Neural progenitor cell (in vitro differentiated cells): Measurements from ENCODE around the gene NLK. TPM values are rescaled to one million over a fixed set of nuclear protein-coding genes. Genes with fewer than 3 reads are reported as not detected.

Experiments used
- DNase-seq: peaks from one replicate; pipeline ENCODE4 v3.0.0-alpha.2; 2016; ENCODE audit warnings: low spot score
- H2AFZ ChIP-seq: fragments of 200-600 bp; sonication (generic); replicated peaks from 2 replicates; pipeline ENCODE4 v1.6.1; 2016; ENCODE audit warnings: antibody characterized with exemption
- H3F3A ChIP-seq: fragments of 200-600 bp; sonication (generic); 2 replicates; pipeline ENCODE4 v1.6.1; 2016; ENCODE audit warnings: antibody characterized with exemption, low read depth
- H3K27ac ChIP-seq: fragments of 200-600 bp; sonication (generic); 2 replicates; pipeline ENCODE4 v1.5.1; 2016; ENCODE audit warnings: mild to moderate bottlenecking
- H3K27me3 ChIP-seq: fragments of 200-600 bp; sonication (generic); 2 replicates; pipeline ENCODE4 v1.6.1; 2016; ENCODE audit warnings: mild to moderate bottlenecking, moderate library complexity
- H3K36me3 ChIP-seq: fragments of 200-600 bp; sonication (generic); 2 replicates; pipeline ENCODE4 v1.5.1; 2016
- H3K4me1 ChIP-seq: fragments of 200-600 bp; sonication (generic); 2 replicates; pipeline ENCODE4 v1.6.1; 2016; ENCODE audit warnings: mixed run types
- H3K4me2 ChIP-seq: fragments of 200-600 bp; sonication (generic); 2 replicates; pipeline ENCODE4 v1.6.1; 2016
- H3K4me3 ChIP-seq: fragments of 200-600 bp; sonication (generic); 2 replicates; pipeline ENCODE4 v1.5.1; 2016
- H3K79me2 ChIP-seq: fragments of 200-600 bp; sonication (generic); 2 replicates; pipeline ENCODE4 v1.6.1; 2016; ENCODE audit warnings: low read depth
- H3K9ac ChIP-seq: fragments of 200-600 bp; sonication (generic); 2 replicates; pipeline ENCODE4 v1.6.1; 2016
- H3K9me3 ChIP-seq: fragments of 200-600 bp; sonication (generic); 2 replicates; pipeline ENCODE4 v1.5.1; 2016; ENCODE audit warnings: low read depth
- H4K20me1 ChIP-seq: fragments of 200-600 bp; sonication (generic); 2 replicates; pipeline ENCODE4 v1.6.1; 2016; ENCODE audit warnings: low read depth
- H3K27ac Mint-ChIP-seq: 3 replicates; pipeline ENCODE4 v1.8.0; 2021; ENCODE audit warnings: mixed read lengths
- H3K27me3 Mint-ChIP-seq: 2 replicates; pipeline ENCODE4 v1.8.0; 2022; ENCODE audit warnings: low read depth, mild to moderate bottlenecking, inconsistent platforms, moderate library complexity, mixed read lengths; ENCODE audit not compliant: insufficient read depth
- H3K36me3 Mint-ChIP-seq: 3 replicates; pipeline ENCODE4 v1.8.0; 2021; ENCODE audit warnings: mixed read lengths
- H3K4me1 Mint-ChIP-seq: 3 replicates; pipeline ENCODE4 v1.8.0; 2021; ENCODE audit warnings: mixed read lengths
- H3K4me3 Mint-ChIP-seq: 3 replicates; pipeline ENCODE4 v1.8.0; 2021; ENCODE audit warnings: mild to moderate bottlenecking, moderate library complexity, mixed read lengths
- H3K9me3 Mint-ChIP-seq: 3 replicates; pipeline ENCODE4 v1.8.0; 2020; ENCODE audit warnings: mixed read lengths
- CTCF ChIP-seq: fragments of 200-600 bp; sonication (generic); IDR thresholded peaks from 2 replicates; pipeline ENCODE4 v1.5.1; 2017; ENCODE audit warnings: antibody characterized with exemption, mild to moderate bottlenecking
- EZH2 ChIP-seq: fragments of 200-600 bp; sonication (generic); IDR thresholded peaks from 2 replicates; pipeline ENCODE4 v1.6.1; 2017; ENCODE audit warnings: antibody characterized with exemption, mild to moderate bottlenecking, moderate library complexity
- EZH2phosphoT487 ChIP-seq: fragments of 200-600 bp; sonication (generic); IDR thresholded peaks from 2 replicates; pipeline ENCODE4 v1.6.1; 2017; ENCODE audit warnings: antibody characterized with exemption
- total RNA-seq: library from RNA; depleted of rRNA; stranded (reverse); fragments of >200 nt; gene quantifications from 2 replicates; pipeline ENCODE4 v1.2.3, GENCODE V29; 2015; ENCODE audit warnings: low replicate concordance

NLK gene
- total RNA-seq, 1 donor from 2014 or later, result 61.7 TPM

DNA sequence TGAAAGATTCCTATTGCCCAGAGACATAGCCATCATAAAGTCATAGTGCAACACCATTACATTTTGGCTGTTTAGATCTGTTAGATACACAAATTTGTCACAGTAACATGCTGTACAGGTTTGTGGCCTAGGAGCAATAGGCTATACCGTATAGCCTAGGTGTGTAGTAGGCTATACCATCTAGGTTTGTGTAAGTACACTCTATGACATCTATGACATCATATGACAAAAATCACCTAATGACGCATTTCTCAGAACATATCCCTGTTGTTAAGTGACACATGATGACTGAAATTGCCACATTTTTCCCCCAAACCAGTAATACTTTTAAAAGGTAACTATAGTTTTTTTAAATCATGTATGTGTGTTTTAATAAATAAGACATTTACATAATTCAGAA lies 43.3 kb downstream of the NLK start:
- Histone ChIP-seq H2AFZ (no peak overlapping the region), H3K79me2 (peaks cover 97% of the 10 kb centered on the region), H4K20me1 (peaks cover 30% of the 10 kb centered on the region), H3K27ac (no peak overlapping the region), H3K36me3 (no peaks in the 10 kb centered on the region), H3K27me3 (no peaks in the 10 kb centered on the region), H3K9ac (no peak overlapping the region), H3F3A (no peaks in the 10 kb centered on the region), H3K9me3 (peaks cover 6% of the 10 kb centered on the region), H3K4me3 (no peak overlapping the region), H3K4me2 (no peak overlapping the region), H3K4me1 (peaks cover 4% of the 10 kb centered on the region)
- no peaks in the 10 kb centered on the region for H3K36me3 Mint-ChIP-seq
- no peak overlapping the region for H3K4me3 Mint-ChIP-seq
- peaks cover 2% of the 10 kb centered on the region for H3K27me3 Mint-ChIP-seq
- H3K4me1 Mint-ChIP-seq, result peaks cover 8% of the 10 kb centered on the region
- TF ChIP-seq CTCF (no peak), EZH2 (no peak), EZH2phosphoT487 (no peak)
- no peak overlapping the region for H3K27ac Mint-ChIP-seq
- no peak for DNase-seq
- peaks cover 10% of the 10 kb centered on the region for H3K9me3 Mint-ChIP-seq

DNA sequence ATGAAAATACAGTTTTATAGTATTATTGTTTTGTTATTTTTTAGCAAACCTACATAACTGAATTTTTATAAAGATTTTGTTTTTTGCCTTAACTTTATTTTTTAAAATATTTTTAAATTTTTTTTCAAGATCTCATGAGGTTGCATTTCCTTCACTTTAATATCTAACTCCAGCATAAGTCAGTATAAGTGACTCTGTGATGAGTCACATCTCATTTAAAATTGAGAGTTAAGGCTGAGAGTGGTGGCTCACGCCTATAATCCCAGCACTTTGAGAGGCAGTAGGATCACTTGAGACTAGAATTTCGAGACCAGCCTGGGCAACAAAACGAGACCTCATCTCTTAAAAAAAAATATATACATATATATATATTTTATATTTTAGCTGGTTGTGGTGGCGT lies 44.0 kb downstream of the NLK start:
- no peak overlapping the region for H3K9ac ChIP-seq
- no peaks in the 10 kb centered on the region for H3F3A ChIP-seq
- H3K4me2 ChIP-seq, result no peak overlapping the region
- Mint-ChIP-seq H3K27ac (no peak overlapping the region), H3K9me3 (peaks cover 10% of the 10 kb centered on the region), H3K27me3 (peaks cover 2% of the 10 kb centered on the region), H3K36me3 (no peaks in the 10 kb centered on the region), H3K4me1 (peaks cover 10% of the 10 kb centered on the region), H3K4me3 (no peak overlapping the region)
- no peak overlapping the region for H3K4me3 ChIP-seq
- no peak for DNase-seq
- no peaks in the 10 kb centered on the region for H3K27me3 ChIP-seq
- H3K79me2 ChIP-seq, result peaks cover 97% of the 10 kb centered on the region
- no peak overlapping the region for H3K27ac ChIP-seq
- peaks cover 3% of the 10 kb centered on the region for H3K4me1 ChIP-seq
- no peak overlapping the region for H2AFZ ChIP-seq
- TF ChIP-seq EZH2 (no peak), CTCF (no peak), EZH2phosphoT487 (no peak)
- peaks cover 6% of the 10 kb centered on the region for H3K9me3 ChIP-seq
- peaks cover 24% of the 10 kb centered on the region for H4K20me1 ChIP-seq
- no peaks in the 10 kb centered on the region for H3K36me3 ChIP-seq

DNA sequence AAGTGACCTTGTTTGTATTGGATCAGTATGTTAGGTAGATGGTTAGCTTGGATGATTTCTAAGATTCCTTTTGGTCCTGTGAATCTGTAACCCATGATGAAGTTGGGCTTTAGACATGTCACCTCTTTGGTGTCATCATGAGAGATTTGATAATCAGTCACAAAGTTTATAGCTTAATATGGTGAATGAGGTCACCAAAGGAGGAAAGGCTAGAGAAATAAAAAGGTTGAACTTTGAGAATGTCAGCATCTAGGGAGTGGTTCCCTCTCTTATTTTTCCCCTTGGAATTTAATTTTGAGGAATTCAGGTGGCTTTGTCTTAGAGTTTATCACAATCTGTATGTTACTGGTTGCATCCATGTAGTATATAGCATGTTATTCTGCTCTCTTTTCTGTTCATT lies 45.3 kb downstream of the NLK start:
- peaks cover 97% of the 10 kb centered on the region for H3K79me2 ChIP-seq

More for the DNA sequence above, 45.3 kb downstream of the NLK start:
- Histone ChIP-seq H3K9me3 (peaks cover 6% of the 10 kb centered on the region), H4K20me1 (peaks cover 22% of the 10 kb centered on the region), H3K27ac (no peak overlapping the region), H3K4me2 (no peak overlapping the region), H3K4me1 (peaks cover 13% of the 10 kb centered on the region), H3K36me3 (no peaks in the 10 kb centered on the region), H3K9ac (no peak overlapping the region), H3F3A (no peaks in the 10 kb centered on the region), H3K27me3 (no peaks in the 10 kb centered on the region), H2AFZ (no peak overlapping the region), H3K4me3 (no peak overlapping the region)
- no peaks in the 10 kb centered on the region for H3K36me3 Mint-ChIP-seq
- H3K4me3 Mint-ChIP-seq, result no peak overlapping the region
- H3K4me1 Mint-ChIP-seq, result peaks cover 11% of the 10 kb centered on the region
- H3K9me3 Mint-ChIP-seq, result peaks cover 10% of the 10 kb centered on the region
- no peaks in the 10 kb centered on the region for H3K27me3 Mint-ChIP-seq
- H3K27ac Mint-ChIP-seq, result no peak overlapping the region
- TF ChIP-seq CTCF (no peak), EZH2 (no peak), EZH2phosphoT487 (no peak)
- no peak for DNase-seq
